ENCODE measurements around the gene UNC93B1.
"Not testable (repeated sequence)": the region's sequence is repeated elsewhere in the genome, so short reads cannot be mapped to it uniquely, and the experiment has no call there.

Gene UNC93B1

DNA sequence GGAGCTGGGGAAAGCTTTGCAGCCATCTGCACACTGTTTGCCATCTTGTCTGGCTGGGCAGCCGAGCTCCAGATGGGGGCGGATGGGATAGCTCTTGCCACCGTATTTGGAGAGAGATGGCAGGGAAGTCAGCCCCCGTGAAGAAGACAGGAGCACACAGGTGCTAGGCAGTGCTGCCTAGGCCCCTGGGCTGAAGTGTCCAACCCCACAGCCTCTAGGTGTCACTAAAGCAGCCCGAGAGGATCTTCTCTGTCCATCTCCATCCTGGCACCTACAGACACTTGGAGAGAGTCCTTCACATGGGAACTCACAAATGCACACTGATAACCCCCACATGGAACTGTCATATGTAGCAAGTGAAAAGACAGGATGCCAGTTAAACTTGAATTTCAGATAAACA lies 60.5 kb downstream of the UNC93B1 start:
- DNase-seq (ENCODE audit: low read depth in 1 of 2, low spot score in 1 of 2): not testable (repeated sequence)

All from activated T-helper 1 cell treated with anti-CD3 and anti-CD28 coated beads, Interleukin-2, amount 50 U/mL, for 16 hours (primary cell).